Neural crest cell (in vitro differentiated cells): ENCODE measurements around the gene TPPP. TPM values are rescaled to one million over a fixed set of nuclear protein-coding genes. Genes with fewer than 3 reads are reported as not detected.

Source experiments
- DNase-seq: peaks from one replicate; pipeline ENCODE4 v3.0.0; 2021; ENCODE audit warnings: low read depth, mixed read lengths, low spot score
- H3K27ac Mint-ChIP-seq: one replicate; pipeline ENCODE4 v1.8.0; 2021; ENCODE audit warnings: mild to moderate bottlenecking, mixed read lengths; ENCODE audit not compliant: unreplicated experiment
- H3K27me3 Mint-ChIP-seq: 2 replicates; pipeline ENCODE4 v1.8.0; 2021; ENCODE audit warnings: low read depth, mild to moderate bottlenecking, mixed read lengths
- H3K36me3 Mint-ChIP-seq: 2 replicates; pipeline ENCODE4 v1.8.0; 2021; ENCODE audit warnings: low read depth, mild to moderate bottlenecking, mixed read lengths
- H3K4me1 Mint-ChIP-seq: 2 replicates; pipeline ENCODE4 v1.8.0; 2021; ENCODE audit warnings: mixed read lengths
- H3K4me3 Mint-ChIP-seq: one replicate; pipeline ENCODE4 v1.8.0; 2021; ENCODE audit warnings: mild to moderate bottlenecking, mixed read lengths
- H3K9me3 Mint-ChIP-seq: 2 replicates; pipeline ENCODE4 v1.8.0; 2021; ENCODE audit warnings: mixed read lengths
- CTCF ChIP-seq: fragments of 200-600 bp; sonication (generic); conservative IDR thresholded peaks from 2 replicates; pipeline ENCODE4 v1.5.0; 2021; ENCODE audit warnings: antibody characterized with exemption, mild to moderate bottlenecking
- total RNA-seq: library from RNA; stranded (reverse); gene quantifications from 2 replicates; pipeline ENCODE4 v1.2.1, GENCODE V29; 2021

Gene TPPP
- total RNA-seq, 1 donor from 2014 or later = 2.7 TPM

DNA sequence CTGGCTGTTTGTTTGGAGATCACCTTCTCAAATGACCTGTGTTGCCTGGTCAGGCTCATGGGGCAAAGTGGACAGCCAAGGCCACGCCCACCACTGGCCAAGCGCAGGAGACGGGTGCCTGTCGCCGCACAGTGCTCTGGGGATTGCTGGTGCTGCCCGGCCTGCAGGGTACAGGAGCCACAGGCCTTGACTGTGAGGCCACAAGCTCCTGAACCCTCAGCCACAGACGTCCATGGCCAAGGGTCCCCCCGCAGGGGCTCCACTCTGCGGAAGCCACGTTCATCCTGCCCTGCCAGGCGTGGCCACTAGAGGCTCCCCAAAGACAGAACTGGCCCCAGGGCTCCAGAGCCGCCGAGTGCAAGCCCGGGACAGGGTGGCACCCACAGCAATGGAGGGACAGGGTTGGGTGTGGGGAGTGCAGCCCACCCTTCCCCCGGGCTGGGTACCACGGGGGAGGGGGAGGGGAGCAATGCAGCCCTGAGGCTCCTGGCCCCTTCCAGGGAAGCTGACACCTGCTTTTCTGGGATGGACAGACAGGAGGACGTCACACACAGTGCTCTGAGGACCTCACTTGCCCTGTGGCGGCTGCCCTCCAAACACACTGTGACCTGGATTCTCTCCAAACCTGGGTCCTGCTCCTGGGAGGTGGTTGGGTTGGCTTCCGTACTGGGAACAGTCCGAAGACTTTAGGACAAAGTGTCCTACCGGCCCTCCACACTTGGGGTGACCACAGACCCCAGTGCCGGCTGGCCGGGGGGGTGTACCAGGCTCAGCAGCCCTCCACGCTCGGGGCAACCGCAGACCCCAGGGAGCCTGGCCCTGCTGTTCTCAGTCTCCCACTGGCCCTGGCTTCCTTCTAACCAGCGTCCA lies 21.5 kb downstream of the TPPP start:
- no peaks in the 10 kb centered on the region for H3K9me3 Mint-ChIP-seq
- peaks cover 8% of the 10 kb centered on the region for H3K4me1 Mint-ChIP-seq
- peaks cover 9% of the 10 kb centered on the region for H3K27me3 Mint-ChIP-seq
- H3K4me3 Mint-ChIP-seq = peak overlapping the region; percentile 38
- peak; percentile 87 for TF ChIP-seq CTCF
- H3K36me3 Mint-ChIP-seq = peaks cover 5% of the 10 kb centered on the region
- H3K27ac Mint-ChIP-seq = no peak overlapping the region
- DNase-seq = peak; percentile 78

DNA sequence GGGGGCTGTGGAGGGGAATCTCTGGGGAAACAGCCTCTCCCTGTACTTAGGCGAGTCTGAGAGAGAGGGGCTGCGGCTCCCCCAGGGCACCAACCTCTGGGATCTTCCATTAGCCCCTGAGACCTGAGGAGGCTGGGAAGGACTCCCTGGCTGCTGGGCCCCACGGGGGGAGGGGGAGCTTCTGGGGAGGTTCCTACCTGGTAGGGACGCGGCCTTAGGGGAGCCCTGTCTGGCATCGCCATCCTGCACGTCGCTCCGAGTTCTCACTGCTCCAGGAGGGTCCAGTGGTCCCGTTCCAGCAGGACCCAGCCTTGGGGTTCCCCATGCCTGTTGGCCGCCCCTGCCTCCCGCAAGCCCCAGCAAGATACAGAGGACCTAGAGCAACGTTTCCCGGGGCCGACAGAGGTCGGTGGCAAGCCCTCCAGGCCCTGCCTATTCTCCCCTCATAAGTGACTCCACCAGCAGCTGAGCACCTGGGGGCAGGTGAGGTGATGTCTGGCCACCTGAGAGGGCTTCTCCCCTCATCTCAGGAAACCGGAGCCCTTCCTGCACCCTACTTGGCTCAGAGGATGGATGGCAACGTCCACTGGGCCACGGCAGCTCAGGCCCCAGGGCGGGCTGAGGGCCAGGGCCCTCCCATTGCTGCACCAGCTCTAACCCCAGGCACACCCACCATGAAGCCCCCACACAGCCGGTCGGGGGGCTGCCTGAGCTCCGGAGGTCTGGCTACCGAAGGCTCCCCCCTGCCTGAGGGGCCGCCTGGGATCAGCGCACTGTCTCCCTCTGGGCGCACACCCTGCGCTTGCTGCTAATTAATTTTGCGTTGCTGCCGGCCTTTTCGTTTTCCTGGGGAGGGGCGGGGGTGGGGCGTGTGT lies 22.5 kb downstream of the TPPP start:
- Mint-ChIP-seq H3K4me3 (no peak overlapping the region), H3K4me1 (peaks cover 8% of the 10 kb centered on the region), H3K9me3 (no peaks in the 10 kb centered on the region), H3K27me3 (peaks cover 5% of the 10 kb centered on the region), H3K36me3 (peaks cover 5% of the 10 kb centered on the region), H3K27ac (no peak overlapping the region)
- no peak for DNase-seq
- no peak for TF ChIP-seq CTCF

GRCh38 chr5:669842-670395 lies 23.2 kb downstream of the TPPP start:
- DNase-seq = no peak
- Mint-ChIP-seq H3K4me1 (peaks cover 8% of the 10 kb centered on the region), H3K4me3 (no peak overlapping the region), H3K27ac (no peak overlapping the region), H3K9me3 (no peaks in the 10 kb centered on the region), H3K27me3 (peaks cover 5% of the 10 kb centered on the region), H3K36me3 (peaks cover 5% of the 10 kb centered on the region)
- TF ChIP-seq CTCF = no peak

- H3K4me1 Mint-ChIP-seq = peaks cover 8% of the 10 kb centered on the region
- H3K36me3 Mint-ChIP-seq = peaks cover 5% of the 10 kb centered on the region
- H3K9me3 Mint-ChIP-seq = no peaks in the 10 kb centered on the region
- H3K27me3 Mint-ChIP-seq = peaks cover 5% of the 10 kb centered on the region
- H3K4me3 Mint-ChIP-seq = no peak overlapping the region
- no peak for DNase-seq
- peak; percentile 63 for TF ChIP-seq CTCF
- no peak overlapping the region for H3K27ac Mint-ChIP-seq
Observed at GRCh38 chr5:669111-669841, 23.9 kb downstream of the TPPP start.
